AG10803 (cell line): ENCODE results near the gene SERPINA10.

Experiments
- DNase-seq: peaks from one replicate; pipeline ENCODE4 v3.0.0; 2010; ENCODE audit warnings: low read depth
- H3K4me3 ChIP-seq: 2 replicates; pipeline ENCODE4 v1.5.1; 2011; ENCODE audit warnings: mild to moderate bottlenecking, low read length, control low read depth
- CTCF ChIP-seq: conservative IDR thresholded peaks from 2 replicates; pipeline ENCODE4 v1.5.1; 2011; ENCODE audit warnings: mild to moderate bottlenecking, low read length, control low read depth, inconsistent platforms

Gene SERPINA10, protein sequence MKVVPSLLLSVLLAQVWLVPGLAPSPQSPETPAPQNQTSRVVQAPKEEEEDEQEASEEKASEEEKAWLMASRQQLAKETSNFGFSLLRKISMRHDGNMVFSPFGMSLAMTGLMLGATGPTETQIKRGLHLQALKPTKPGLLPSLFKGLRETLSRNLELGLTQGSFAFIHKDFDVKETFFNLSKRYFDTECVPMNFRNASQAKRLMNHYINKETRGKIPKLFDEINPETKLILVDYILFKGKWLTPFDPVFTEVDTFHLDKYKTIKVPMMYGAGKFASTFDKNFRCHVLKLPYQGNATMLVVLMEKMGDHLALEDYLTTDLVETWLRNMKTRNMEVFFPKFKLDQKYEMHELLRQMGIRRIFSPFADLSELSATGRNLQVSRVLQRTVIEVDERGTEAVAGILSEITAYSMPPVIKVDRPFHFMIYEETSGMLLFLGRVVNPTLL

DNA sequence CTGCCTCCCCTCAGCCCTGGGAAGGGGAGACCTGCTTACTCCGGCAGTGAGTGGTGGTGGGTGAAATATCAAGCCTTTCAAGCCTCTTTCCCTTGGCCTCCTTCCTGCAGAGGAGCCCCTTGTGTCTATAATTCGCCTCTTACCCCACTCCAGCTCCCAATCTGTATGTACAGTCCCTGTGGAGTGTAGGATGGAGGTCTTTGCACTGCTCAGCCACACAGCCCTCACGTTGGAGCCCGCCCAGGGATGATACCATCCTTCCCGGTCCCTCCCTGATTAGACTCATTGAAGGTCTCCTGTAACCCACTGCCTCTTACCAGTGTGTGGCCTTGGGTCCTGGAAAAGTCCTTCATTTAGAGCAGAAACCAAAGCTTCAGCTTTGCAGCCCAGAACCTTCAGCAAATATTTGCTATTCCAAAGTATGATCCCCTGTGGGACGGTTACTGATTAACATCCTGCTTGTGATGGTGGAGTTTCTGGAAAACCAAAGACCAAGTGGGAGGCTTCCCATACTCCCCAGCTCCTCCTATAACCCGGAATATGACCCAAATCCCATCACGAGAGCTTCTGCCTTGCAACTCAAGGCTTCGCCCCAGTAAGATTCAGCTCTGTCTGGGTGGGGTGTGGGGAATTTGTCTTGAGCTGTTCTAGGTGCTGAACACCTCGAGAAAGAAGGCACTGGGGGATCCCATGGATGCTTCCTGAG, at the start of gene SERPINA10:
Gene SERPINA10 (minus strand): TSS at position 397 of the 706 bp plus-strand sequence. CDS start 2,675 bp downstream, outside the sequence.
- DNase-seq: no peak
- no peak within 1 kb of the TSS for H3K4me3 ChIP-seq
- TF ChIP-seq CTCF: no peak

DNA sequence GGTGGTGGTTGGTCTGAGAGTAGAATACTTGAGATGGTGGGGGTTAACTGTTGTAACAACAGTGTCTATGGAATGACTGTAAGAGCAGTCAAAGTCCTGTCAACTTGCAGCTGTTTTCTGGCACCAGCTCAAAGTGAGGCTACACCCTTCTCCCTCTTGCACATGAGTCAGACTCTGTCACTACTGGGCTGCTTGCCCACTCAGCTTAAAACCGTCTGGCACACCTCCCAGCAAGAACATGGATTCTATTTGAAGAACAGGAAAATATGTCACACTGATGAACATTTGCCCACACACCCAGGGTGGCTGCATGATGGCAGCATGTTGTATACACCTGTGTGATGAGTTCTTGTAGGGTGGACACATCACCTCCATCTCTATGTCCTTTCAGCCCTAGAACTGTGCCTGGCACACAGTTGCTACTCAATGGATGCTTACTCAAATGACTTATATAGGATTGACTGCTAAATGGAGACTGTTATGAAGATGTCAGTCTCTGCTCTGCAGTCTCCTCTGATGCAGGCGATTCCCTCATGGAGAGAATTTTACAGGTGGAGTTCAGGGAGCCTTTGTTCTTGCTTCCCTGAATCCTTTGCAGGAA, 49.4 kb upstream of the SERPINA10 start:
- H3K4me3 ChIP-seq: no peak overlapping the region
- no peak for TF ChIP-seq CTCF
- peak; percentile 100 for DNase-seq

GRCh38 chr14:94341656-94342333, 48.7 kb upstream of the SERPINA10 start:
- no peak for TF ChIP-seq CTCF
- peak overlapping the region; percentile 18; the same call in 1 of the 2 replicates for H3K4me3 ChIP-seq
- peak; percentile 70 for DNase-seq

GRCh38 chr14:94340533-94340932, 47.5 kb upstream of the SERPINA10 start:
- no peak for DNase-seq
- H3K4me3 ChIP-seq: no peak overlapping the region
- TF ChIP-seq CTCF: no peak

- no peak for TF ChIP-seq CTCF
- DNase-seq: no peak
- H3K4me3 ChIP-seq: no peak overlapping the region
These were observed 45.0 kb upstream of the SERPINA10 start for GRCh38 chr14:94338023-94338422.

DNA sequence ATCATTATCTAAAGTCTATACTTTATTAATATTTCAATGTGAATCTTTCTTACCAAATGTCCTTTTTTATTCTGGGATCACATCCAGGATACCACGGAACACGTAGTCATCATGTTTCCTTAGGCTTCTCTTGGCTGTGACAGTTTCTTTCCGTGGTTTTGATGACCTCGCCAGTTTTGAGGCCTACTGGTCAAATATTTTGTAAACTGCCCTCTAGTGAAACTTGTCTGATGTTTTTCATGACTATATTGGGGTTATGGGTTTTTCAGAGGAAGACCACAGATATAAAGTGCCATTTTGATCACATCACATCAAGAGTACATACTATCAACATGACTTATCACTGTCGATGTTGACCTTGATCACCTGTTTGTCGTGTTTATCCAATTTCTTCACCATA, 44.2 kb upstream of the SERPINA10 start:
- no peak overlapping the region for H3K4me3 ChIP-seq
- TF ChIP-seq CTCF: no peak
- DNase-seq: peak; percentile 39
